Measurements from ENCODE around the gene STXBP4. TPM values are rescaled to one million over a fixed set of nuclear protein-coding genes. Genes with fewer than 3 reads are reported as not detected.

STXBP4 gene
- total and polyA plus RNA-seq, 2 experiments from 2014 or later = 25.0 to 52.1 TPM

DNA sequence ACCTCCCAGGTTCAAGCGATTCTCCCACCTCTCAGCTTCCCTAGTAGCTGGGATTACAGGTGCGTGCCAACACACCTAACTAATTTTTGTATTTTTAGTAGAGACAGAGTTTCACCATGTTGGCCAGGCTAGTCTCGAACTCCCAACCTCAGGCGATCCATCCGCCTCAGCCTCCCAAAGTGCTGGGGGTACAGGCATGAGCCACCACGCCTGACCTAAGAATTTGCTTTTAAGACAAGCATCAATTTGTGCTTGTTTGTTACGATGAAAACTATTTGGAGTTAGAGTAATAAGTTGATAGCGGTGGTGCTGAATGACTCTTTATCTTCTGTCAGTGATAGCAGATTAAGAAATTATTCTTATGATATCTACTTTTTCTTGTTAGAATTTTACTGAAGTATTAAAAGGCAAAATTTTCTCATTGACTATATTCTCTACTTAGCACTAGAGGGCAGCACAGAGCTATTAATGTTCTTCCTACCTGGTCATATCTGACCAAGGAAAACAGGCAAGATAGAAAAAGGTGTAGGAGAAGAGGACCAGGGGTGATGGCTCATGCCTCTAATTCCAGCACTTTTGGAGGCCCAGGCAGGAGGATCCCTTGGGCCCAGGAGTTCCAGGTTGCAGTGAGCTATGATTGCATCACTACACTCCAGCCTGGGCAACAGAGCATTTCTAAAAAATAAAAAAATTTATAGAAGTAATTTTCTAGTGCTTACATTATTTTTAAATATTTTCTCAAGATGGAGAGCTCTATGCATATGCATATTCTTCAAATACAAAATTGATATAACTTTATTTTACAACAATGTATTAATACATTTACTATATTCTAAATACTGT, 24.5 kb downstream of the STXBP4 start:
- Histone ChIP-seq H3K27ac (ENCODE audit: low read depth) (no peak overlapping the region), H4K20me1 (replicated peaks; ENCODE audit: insufficient read depth) (no peaks in the 10 kb centered on the region), H3K36me3 (ENCODE audit: insufficient read depth) (no peaks in the 10 kb centered on the region; the same call in 1 of the 2 replicates), H3K79me2 (replicated peaks; ENCODE audit: insufficient read depth) (no peaks in the 10 kb centered on the region), H3K27me3 (ENCODE audit: insufficient read depth) (no peaks in the 10 kb centered on the region), H3K9me2 (ENCODE audit: insufficient read depth) (no peaks in the 10 kb centered on the region), H3K4me1 (ENCODE audit: insufficient read depth) (no peaks in the 10 kb centered on the region), H3K4me2 (no peak overlapping the region), H3K4me3 (no peak overlapping the region), H3F3A (replicated peaks; ENCODE audit: low read depth) (no peaks in the 10 kb centered on the region), H2AFZ (no peak overlapping the region)
- ATAC-seq (peak; percentile 76), DNase-seq (ENCODE audit: low spot score) (peak; percentile 86)
- Mint-ChIP-seq H3K36me3 (ENCODE audit: low read depth) (no peaks in the 10 kb centered on the region), H3K9me3 (no peaks in the 10 kb centered on the region), H3K27me3 (ENCODE audit: insufficient read depth, low read depth, poor library complexity) (no peaks in the 10 kb centered on the region), H3K27ac (no peak overlapping the region), H3K4me3 (no peak overlapping the region), H3K4me1 (no peaks in the 10 kb centered on the region)
- TF ChIP-seq, protein P1, sequence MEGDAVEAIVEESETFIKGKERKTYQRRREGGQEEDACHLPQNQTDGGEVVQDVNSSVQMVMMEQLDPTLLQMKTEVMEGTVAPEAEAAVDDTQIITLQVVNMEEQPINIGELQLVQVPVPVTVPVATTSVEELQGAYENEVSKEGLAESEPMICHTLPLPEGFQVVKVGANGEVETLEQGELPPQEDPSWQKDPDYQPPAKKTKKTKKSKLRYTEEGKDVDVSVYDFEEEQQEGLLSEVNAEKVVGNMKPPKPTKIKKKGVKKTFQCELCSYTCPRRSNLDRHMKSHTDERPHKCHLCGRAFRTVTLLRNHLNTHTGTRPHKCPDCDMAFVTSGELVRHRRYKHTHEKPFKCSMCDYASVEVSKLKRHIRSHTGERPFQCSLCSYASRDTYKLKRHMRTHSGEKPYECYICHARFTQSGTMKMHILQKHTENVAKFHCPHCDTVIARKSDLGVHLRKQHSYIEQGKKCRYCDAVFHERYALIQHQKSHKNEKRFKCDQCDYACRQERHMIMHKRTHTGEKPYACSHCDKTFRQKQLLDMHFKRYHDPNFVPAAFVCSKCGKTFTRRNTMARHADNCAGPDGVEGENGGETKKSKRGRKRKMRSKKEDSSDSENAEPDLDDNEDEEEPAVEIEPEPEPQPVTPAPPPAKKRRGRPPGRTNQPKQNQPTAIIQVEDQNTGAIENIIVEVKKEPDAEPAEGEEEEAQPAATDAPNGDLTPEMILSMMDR (conservative IDR thresholded peaks at IDR 0.05; ENCODE audit: low read depth in 2 of 2) = peak; percentile 62 to 80
- TF ChIP-seq EZH2 (IDR thresholded peaks at IDR 0.05; ENCODE audit: low read depth, unreplicated experiment) = no peak
- TF ChIP-seq ZNF331 (CRISPR knock-in tag; IDR thresholded peaks at IDR 0.05; ENCODE audit: low read depth) = no peak

DNA sequence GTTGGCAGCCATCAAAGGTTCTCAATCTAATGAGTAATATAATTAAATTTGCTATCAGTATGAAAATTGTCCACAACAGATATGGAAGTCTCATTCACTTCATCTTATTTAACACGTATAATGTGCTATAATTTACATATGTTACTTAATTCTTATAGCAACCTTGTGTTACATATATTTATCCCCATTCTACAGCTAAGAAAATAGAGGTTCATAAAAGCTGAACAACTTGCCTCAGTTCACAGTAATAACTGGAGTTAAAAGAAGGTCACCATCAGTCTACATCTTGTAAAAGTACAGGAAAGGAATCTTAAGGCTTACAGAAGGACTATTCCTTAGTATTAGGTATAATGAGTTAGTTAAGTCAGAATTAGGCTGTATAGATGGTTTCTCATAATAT, 27.9 kb downstream of the STXBP4 start:
- no peak overlapping the region for H2AFZ ChIP-seq
- no peaks in the 10 kb centered on the region for H3K79me2 ChIP-seq (replicated peaks; ENCODE audit: insufficient read depth)
- no peaks in the 10 kb centered on the region for H4K20me1 ChIP-seq (replicated peaks; ENCODE audit: insufficient read depth)
- H3K9me2 ChIP-seq (ENCODE audit: insufficient read depth) = no peaks in the 10 kb centered on the region
- H3K27me3 ChIP-seq (ENCODE audit: insufficient read depth) = no peaks in the 10 kb centered on the region
- H3K36me3 Mint-ChIP-seq (ENCODE audit: low read depth) = no peaks in the 10 kb centered on the region
- H3K27me3 Mint-ChIP-seq (ENCODE audit: insufficient read depth, low read depth, poor library complexity) = no peaks in the 10 kb centered on the region
- no peak overlapping the region for H3K4me3 Mint-ChIP-seq
- H3K4me3 ChIP-seq = no peak overlapping the region
- H3K4me1 ChIP-seq (ENCODE audit: insufficient read depth) = no peaks in the 10 kb centered on the region
- H3K4me2 ChIP-seq = no peak overlapping the region
- no peaks in the 10 kb centered on the region for H3K36me3 ChIP-seq (ENCODE audit: insufficient read depth)
- TF ChIP-seq, protein P2, sequence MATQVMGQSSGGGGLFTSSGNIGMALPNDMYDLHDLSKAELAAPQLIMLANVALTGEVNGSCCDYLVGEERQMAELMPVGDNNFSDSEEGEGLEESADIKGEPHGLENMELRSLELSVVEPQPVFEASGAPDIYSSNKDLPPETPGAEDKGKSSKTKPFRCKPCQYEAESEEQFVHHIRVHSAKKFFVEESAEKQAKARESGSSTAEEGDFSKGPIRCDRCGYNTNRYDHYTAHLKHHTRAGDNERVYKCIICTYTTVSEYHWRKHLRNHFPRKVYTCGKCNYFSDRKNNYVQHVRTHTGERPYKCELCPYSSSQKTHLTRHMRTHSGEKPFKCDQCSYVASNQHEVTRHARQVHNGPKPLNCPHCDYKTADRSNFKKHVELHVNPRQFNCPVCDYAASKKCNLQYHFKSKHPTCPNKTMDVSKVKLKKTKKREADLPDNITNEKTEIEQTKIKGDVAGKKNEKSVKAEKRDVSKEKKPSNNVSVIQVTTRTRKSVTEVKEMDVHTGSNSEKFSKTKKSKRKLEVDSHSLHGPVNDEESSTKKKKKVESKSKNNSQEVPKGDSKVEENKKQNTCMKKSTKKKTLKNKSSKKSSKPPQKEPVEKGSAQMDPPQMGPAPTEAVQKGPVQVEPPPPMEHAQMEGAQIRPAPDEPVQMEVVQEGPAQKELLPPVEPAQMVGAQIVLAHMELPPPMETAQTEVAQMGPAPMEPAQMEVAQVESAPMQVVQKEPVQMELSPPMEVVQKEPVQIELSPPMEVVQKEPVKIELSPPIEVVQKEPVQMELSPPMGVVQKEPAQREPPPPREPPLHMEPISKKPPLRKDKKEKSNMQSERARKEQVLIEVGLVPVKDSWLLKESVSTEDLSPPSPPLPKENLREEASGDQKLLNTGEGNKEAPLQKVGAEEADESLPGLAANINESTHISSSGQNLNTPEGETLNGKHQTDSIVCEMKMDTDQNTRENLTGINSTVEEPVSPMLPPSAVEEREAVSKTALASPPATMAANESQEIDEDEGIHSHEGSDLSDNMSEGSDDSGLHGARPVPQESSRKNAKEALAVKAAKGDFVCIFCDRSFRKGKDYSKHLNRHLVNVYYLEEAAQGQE (IDR thresholded peaks at IDR 0.05; ENCODE audit: unreplicated experiment) = no peak
- no peak for TF ChIP-seq JUNB (IDR thresholded peaks at IDR 0.05; ENCODE audit: unreplicated experiment)
- no peak for TF ChIP-seq EZH2phosphoT487 (IDR thresholded peaks at IDR 0.05; ENCODE audit: unreplicated experiment)
- TF ChIP-seq ZNF114 (CRISPR knock-in tag; IDR thresholded peaks at IDR 0.05) = no peak
- no peak for TF ChIP-seq NANOG (IDR thresholded peaks at IDR 0.05; ENCODE audit: borderline replicate concordance)
- no peak for TF ChIP-seq CREB1 (CRISPR knock-in tag; IDR thresholded peaks at IDR 0.05; ENCODE audit: low read depth)
- TF ChIP-seq EZH2 (IDR thresholded peaks at IDR 0.05; ENCODE audit: low read depth, unreplicated experiment) = no peak
- no peak for TF ChIP-seq ZNF331 (CRISPR knock-in tag; IDR thresholded peaks at IDR 0.05; ENCODE audit: low read depth)
- TF ChIP-seq POLR2AphosphoS5 (IDR thresholded peaks at IDR 0.05; ENCODE audit: low read depth) = no peak
- TF ChIP-seq, protein P1 (conservative IDR thresholded peaks at IDR 0.05; ENCODE audit: low read depth in 2 of 2) = no peak
- H3K27ac Mint-ChIP-seq = no peak overlapping the region
- H3K27ac ChIP-seq (ENCODE audit: low read depth) = no peak overlapping the region
- H3K4me1 Mint-ChIP-seq = no peaks in the 10 kb centered on the region
- DNase-seq (ENCODE audit: low spot score) (no peak), ATAC-seq (no peak)
- H3F3A ChIP-seq (replicated peaks; ENCODE audit: low read depth) = no peaks in the 10 kb centered on the region
- no peaks in the 10 kb centered on the region for H3K9me3 Mint-ChIP-seq
